Stimulated activated effector memory CD8-positive, alpha-beta T cell treated with anti-CD3 and anti-CD28 coated beads, Interleukin-12 subunit alpha, Interleukin-12 subunit beta, amount 100 ng/mL, for 72 hours (primary cell): ENCODE measurements around the gene CEACAM20.
"Not testable (repeated sequence)": the region's sequence is repeated elsewhere in the genome, so short reads cannot be mapped to it uniquely, and the experiment has no call there.

Source experiments
- ATAC-seq: fragments of 150-1000 bp; cut with Tn5 transposase; 2 replicates; pipeline ENCODE4 v1.10.0; 2021
- DNase-seq, 2 donors: peaks; one replicate each; pipeline ENCODE4 v3.0.0; 2021 to 2022; ENCODE audit warnings: low spot score in 2 of 2
- H3K27ac Mint-ChIP-seq: one replicate; pipeline ENCODE4 v1.8.0; 2022; ENCODE audit warnings: mild to moderate bottlenecking, mixed read lengths
- H3K36me3 Mint-ChIP-seq: one replicate; pipeline ENCODE4 v1.8.0; 2022; ENCODE audit warnings: mild to moderate bottlenecking, mixed read lengths
- H3K4me1 Mint-ChIP-seq: one replicate; pipeline ENCODE4 v1.8.0; 2022; ENCODE audit warnings: mixed read lengths
- H3K4me3 Mint-ChIP-seq: one replicate; pipeline ENCODE4 v1.8.0; 2022; ENCODE audit warnings: mild to moderate bottlenecking, mixed read lengths
- H3K9me3 Mint-ChIP-seq: one replicate; pipeline ENCODE4 v1.8.0; 2022; ENCODE audit warnings: mixed read lengths

CEACAM20 gene

DNA sequence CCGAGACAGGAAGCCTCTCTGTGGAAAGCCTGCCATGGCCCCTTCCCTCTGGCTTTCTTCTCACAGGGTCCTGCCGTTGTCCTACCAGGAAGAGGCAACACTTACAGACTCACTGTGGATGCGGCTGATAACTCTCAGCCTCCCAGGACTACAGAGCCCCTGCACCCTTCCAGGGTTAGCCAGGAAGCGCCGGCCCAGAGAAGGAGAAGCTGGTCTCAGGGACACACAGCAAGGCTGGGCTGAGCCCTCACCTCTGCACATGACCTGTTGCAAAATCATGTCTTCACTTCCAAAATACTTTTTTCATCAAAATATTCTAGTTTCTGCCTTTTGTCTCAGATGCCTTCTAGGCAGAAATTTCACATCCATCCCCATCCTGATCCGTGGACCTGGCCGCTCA lies 1.9 kb downstream of the CEACAM20 start:
- ATAC-seq: no peak
- H3K27ac Mint-ChIP-seq: no peak overlapping the region
- H3K9me3 Mint-ChIP-seq: peaks cover 11% of the 10 kb centered on the region
- no peaks in the 10 kb centered on the region for H3K4me1 Mint-ChIP-seq
- no peaks in the 10 kb centered on the region for H3K36me3 Mint-ChIP-seq
- no peak overlapping the region for H3K4me3 Mint-ChIP-seq
- DNase-seq: no peak

DNA sequence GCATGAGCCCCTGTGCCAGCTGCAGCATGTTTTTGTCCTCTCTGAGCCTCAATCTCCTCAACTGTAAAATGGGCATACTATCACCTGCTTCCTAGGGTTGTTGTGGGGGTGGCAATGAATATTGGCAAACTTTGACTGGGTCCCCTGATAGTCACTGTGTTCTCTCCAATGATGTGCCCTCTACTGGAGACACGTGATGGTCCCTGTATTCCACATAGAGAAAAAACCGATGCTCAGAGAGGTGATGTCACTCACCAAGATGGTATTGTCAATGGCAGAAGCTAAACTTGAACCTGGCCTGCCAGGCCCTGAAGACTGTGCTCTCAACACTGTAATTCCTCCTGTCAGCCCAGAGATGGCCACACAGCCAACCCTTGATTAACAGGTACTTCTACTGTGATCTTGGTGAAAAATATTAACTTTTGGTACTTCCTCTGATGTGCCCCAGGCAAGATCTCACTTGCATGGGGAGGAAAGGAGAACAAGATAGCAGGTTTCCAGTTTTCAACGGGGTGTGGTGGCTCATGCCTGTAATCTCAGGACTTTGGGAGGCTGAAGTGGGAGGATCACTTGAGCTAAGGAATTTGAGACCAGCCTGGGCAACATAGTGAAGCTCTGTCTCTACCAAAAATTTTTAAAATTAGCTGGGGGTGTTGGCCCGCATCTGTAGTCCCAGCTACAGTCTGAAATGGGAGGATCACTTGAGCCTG lies 3.6 kb downstream of the CEACAM20 start:
- Mint-ChIP-seq H3K4me1 (no peaks in the 10 kb centered on the region), H3K4me3 (no peak overlapping the region), H3K36me3 (no peaks in the 10 kb centered on the region), H3K9me3 (peaks cover 11% of the 10 kb centered on the region), H3K27ac (no peak overlapping the region)
- DNase-seq: no peak
- no peak for ATAC-seq

DNA sequence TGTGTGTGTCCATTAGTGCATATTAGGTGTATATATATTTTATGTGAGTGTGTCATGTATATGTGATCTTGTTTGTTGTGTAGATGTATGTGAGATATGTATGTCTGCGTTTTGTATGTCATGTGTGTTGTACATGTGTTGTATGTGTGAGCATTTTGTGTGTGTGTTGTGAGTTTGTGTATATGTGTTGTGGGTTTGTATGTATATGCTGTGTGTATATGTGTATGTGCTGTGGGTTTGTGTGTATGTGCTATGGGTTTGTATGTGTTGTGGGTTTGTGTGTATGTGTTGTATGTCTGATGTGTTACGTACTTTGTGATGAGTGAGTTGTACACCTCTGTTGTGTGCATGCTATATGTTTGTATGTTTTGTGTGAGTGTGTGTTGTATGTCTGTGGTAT lies 8.1 kb downstream of the CEACAM20 start:
- Mint-ChIP-seq H3K4me3 (no peak overlapping the region), H3K36me3 (no peaks in the 10 kb centered on the region), H3K9me3 (peaks cover 2% of the 10 kb centered on the region), H3K4me1 (no peaks in the 10 kb centered on the region), H3K27ac (no peak overlapping the region)
- DNase-seq (no peak), ATAC-seq (no peak)

DNA sequence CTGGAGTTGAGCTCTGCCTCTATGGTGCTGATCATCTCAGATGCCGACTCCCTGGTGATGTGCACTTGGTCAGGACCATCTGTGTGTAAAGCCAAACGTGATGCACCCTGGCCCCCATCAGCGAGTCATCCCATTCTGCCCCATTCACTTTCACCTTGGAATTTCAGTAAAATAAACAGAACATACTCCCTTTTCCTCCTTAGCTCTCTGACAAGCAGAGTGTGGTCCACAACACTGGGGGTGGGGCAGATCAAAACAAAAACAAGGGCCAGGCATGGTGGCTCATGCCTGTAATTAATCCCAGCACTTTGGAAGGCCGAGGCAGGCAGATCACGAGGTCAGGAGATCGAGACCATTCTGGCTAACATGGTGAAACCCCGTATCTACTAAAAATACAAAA lies 12.3 kb downstream of the CEACAM20 start:
- H3K27ac Mint-ChIP-seq: no peak overlapping the region
- no peak overlapping the region for H3K4me3 Mint-ChIP-seq

DNA sequence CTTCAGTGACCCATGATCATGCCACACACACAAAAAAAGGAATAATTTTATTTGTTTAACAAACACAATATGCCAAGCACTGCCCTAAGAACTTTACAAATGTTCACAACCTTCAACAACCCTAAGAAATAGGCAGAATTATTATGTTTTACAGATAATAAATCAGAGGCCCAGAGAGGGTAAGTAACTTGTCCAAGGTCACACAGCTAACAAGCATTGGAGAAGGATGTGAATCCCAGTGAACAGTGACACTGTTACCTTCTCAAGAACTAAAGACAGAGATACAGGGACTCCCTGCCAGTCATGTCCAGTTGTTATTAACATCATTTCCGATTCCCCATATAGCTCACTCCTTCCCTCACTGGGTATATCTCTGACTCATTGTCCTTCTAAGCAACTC lies 13.6 kb downstream of the CEACAM20 start:
- ATAC-seq (no peak), DNase-seq (no peak)
- Mint-ChIP-seq H3K36me3 (no peaks in the 10 kb centered on the region), H3K4me3 (no peak overlapping the region), H3K27ac (no peak overlapping the region), H3K9me3 (peaks cover 5% of the 10 kb centered on the region), H3K4me1 (no peaks in the 10 kb centered on the region)

More for the DNA sequence above, 12.3 kb downstream of the CEACAM20 start:
- Mint-ChIP-seq H3K36me3 (no peaks in the 10 kb centered on the region), H3K9me3 (no peaks in the 10 kb centered on the region), H3K4me1 (no peaks in the 10 kb centered on the region)
- DNase-seq: no peak
- ATAC-seq: no peak

DNA sequence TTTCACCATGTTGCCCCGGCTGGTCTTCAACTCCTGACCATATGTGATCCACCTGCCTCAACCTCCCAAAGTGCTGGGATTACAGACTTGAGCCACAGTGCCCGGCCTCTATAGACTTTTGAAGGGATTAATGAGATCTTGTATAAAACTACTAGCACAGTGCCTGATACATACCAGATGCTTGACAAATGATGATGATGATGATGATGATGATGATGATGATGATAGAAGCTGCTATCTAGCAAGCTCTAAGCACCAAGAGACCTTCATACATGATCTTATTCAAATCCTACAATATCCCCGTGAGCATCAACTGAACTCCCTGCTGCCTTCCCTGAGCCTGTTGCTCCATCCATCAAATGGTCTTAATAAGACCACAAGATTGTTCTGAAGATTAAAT lies 14.4 kb downstream of the CEACAM20 start:
- H3K4me1 Mint-ChIP-seq: no peaks in the 10 kb centered on the region
- DNase-seq (no peak), ATAC-seq (no peak)
- peaks cover 11% of the 10 kb centered on the region for H3K9me3 Mint-ChIP-seq
- no peak overlapping the region for H3K27ac Mint-ChIP-seq
- no peaks in the 10 kb centered on the region for H3K36me3 Mint-ChIP-seq
- H3K4me3 Mint-ChIP-seq: no peak overlapping the region

DNA sequence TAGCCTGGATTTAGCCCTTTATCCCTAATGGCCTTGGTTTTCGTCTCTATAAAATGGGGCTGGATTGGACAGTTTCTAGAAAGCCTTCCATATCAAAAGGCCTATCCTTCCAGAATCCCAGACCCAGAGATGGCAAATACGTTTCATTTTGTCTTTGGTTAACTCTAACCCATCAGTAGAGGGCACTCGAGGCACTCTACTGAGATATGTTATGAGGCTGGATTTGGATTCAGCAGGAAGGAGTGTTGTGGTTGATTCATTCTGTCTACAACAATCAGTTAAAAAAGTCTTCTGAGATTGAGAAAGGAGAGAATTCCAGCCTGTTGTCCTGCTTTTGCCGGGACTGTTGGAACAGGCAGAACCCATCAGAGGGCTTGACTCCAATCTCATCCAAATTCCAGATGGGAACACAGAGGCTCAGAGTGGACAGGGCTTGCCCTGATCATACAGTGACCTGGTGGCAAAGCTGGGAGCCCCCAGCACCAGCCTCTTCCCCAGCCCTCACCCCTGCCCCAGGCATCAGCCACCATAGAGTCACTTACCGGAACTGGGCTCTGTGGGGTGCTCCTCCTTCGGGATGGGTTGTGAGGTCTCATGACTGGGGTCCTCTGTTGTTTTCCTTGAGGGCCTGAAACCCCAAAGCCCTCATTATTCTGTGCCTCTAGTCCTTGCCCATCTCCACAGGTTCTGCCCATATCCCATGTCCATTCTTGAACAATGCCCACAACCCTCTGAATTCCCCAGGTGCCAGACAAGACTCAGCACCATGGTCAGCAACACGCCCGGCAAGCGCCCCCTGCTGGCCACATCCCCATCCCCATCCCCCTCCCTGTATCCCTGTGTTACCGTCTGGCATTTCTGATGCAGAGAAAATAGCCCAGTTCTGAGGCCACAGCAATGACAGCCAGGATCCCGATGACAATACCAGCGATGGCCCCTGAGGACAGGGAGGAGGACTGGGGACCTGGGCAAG lies 16.9 kb downstream of the CEACAM20 start:
- Mint-ChIP-seq H3K9me3 (peaks cover 25% of the 10 kb centered on the region), H3K27ac (no peak overlapping the region), H3K36me3 (no peaks in the 10 kb centered on the region), H3K4me3 (no peak overlapping the region), H3K4me1 (no peaks in the 10 kb centered on the region)
- peak; percentile 24 for ATAC-seq
- DNase-seq: no peak

DNA sequence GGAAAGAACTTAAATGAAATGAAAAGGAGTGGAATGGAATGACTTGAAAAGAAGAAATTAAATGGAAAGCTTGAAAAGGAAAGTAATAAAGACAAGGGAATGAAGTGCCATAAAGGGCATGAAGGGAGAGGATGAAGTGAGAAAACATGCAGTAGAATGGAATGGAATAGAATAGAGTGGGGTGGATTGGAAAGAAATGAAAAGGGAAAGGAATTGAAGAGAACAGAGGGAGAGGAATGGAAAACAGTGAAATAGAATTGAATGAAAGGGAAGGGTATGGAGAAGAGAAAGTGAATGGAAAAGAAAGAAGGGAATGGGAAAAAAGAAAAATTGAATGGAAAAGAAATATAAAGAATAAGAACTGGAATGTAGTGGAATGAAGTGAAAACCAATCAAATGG lies 20.0 kb downstream of the CEACAM20 start:
- H3K9me3 Mint-ChIP-seq: peaks cover 33% of the 10 kb centered on the region
- no peaks in the 10 kb centered on the region for H3K4me1 Mint-ChIP-seq
- ATAC-seq: no peak
- H3K4me3 Mint-ChIP-seq: no peak overlapping the region
- no peak overlapping the region for H3K27ac Mint-ChIP-seq
- no peaks in the 10 kb centered on the region for H3K36me3 Mint-ChIP-seq
- DNase-seq: no peak

DNA sequence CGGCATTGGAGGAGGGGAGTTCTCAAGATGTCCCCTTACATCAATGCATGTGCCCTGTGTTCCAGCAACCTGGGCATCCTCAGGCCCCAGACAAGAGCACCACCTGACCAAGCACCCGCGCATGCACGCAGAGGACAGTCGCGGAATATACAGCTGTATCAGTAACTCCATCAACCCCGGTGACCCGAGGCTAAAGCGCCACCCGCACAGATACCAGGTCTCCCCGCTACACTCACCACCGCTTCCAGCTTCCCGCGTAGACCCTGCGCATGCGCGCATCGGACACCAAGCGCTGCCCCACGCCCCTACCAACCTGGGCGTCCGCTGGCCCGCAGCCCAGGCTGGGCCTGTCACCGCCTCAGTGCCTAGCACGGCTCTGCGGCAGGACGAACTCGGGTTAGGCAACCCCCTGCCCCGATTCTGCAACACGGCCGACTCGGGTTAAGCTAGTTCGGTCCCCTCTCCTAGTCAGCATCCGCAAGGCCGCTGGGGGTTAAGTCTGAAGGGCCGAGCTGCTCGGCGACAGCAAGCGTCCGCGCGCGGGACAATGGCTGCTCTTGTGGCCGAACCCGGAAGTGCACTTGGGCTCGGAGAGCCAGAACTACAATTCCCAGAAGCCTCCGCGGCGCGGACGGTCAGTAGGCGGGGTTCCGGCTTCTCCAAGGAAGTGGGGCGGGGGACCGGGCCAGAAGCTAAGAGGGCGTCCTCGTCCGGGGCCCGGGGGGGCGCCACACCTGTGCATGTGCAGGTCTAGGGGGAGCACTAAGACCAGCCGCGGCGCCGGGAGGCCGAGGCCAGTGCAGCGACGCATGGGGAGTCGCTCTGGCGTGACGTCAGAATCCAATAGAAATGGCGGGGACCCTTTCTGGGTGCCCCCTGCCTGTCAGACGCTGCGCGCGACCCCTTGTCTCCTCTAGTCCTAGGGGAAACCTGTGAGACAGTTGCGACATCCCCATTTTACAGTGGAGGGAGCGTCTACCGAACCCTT lies 29.2 kb downstream of the CEACAM20 start, which contains the start of gene ZNF180:
TSS of gene ZNF180 (minus strand) at position 561 of the 988 bp plus-strand sequence. CDS start 3,188 bp downstream, outside the sequence.
- Mint-ChIP-seq H3K36me3 (peaks cover 51% of the 10 kb centered on the region), H3K4me1 (peaks cover 46% of the 10 kb centered on the region), H3K4me3 (peak within 1 kb of the TSS; percentile 90), H3K9me3 (peaks cover 33% of the 10 kb centered on the region), H3K27ac (peak within 1 kb of the TSS; percentile 94)
- DNase-seq (peak; percentile 93 to 97), ATAC-seq (peak; percentile 92)

DNA sequence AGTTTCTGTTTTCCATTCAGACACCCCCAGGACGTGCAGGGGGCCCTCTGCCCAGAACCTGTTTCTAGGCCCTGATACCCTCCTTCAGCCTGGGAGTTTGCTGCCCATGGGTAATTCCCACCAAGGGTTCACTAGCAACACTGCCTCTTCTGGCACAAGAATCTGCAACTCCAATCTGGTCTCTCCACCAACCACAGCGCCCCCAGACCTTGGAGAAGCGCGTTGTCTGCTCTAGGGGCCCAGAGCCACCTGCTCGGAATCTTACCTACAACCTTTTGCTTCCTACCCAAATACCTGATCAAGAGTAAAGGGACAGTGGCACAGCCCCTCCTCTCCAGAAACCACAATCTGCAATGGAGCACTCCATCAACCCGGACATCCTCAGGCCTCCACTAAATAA lies 29.9 kb downstream of the CEACAM20 start:
- peak overlapping the region; percentile 94 for H3K27ac Mint-ChIP-seq
- DNase-seq: no peak
- peak overlapping the region; percentile 90 for H3K4me3 Mint-ChIP-seq
- ATAC-seq: no peak
- H3K9me3 Mint-ChIP-seq: peaks cover 36% of the 10 kb centered on the region
- H3K4me1 Mint-ChIP-seq: peaks cover 50% of the 10 kb centered on the region
- peaks cover 58% of the 10 kb centered on the region for H3K36me3 Mint-ChIP-seq

DNA sequence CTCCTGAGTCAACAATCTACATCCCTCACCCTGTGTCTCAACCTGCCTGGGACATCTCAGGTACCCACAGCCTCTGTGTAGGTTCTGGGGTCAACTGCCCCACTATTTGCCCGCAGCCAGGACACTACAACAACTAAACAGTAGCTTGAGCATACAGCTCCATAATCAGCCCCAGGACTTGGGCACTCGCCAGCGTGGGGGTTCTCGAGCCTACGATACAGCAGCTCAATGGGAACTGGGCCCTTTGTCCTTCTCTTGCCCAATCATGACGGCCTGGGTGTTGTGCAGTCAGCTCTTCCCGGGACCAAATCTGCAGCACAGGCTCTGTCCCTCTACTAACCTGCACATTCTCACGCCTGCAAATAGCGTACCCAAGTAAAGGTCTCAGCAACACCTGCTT lies 30.5 kb downstream of the CEACAM20 start:
- ATAC-seq: no peak
- Mint-ChIP-seq H3K4me1 (peaks cover 50% of the 10 kb centered on the region), H3K27ac (no peak overlapping the region), H3K9me3 (peaks cover 36% of the 10 kb centered on the region), H3K36me3 (peaks cover 64% of the 10 kb centered on the region), H3K4me3 (peak overlapping the region; percentile 90)
- peak in 1 of 2 donors; percentile 45 for DNase-seq

DNA sequence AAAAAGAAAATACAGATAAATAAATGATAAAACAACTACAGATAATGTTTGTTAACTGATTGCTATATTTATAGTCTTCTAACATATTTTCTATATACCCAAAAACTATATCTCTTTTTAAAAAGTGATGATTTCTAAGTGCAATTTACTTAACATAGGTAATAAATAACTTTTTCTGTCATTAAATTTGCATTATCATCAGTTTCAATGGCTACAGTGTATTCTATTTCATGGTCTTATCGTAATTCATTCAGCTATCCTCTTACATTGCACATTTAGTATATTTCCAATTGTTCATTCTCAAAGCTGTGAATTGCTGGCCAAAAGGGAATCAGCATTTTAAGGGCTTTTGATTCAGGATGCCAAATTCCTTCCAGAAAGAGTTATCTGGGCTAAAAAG lies 32.8 kb downstream of the CEACAM20 start:
- H3K27ac Mint-ChIP-seq: no peak overlapping the region
- peaks cover 50% of the 10 kb centered on the region for H3K4me1 Mint-ChIP-seq
- peaks cover 84% of the 10 kb centered on the region for H3K36me3 Mint-ChIP-seq
- DNase-seq: no peak
- no peak for ATAC-seq
- no peak overlapping the region for H3K4me3 Mint-ChIP-seq
- peaks cover 49% of the 10 kb centered on the region for H3K9me3 Mint-ChIP-seq

DNA sequence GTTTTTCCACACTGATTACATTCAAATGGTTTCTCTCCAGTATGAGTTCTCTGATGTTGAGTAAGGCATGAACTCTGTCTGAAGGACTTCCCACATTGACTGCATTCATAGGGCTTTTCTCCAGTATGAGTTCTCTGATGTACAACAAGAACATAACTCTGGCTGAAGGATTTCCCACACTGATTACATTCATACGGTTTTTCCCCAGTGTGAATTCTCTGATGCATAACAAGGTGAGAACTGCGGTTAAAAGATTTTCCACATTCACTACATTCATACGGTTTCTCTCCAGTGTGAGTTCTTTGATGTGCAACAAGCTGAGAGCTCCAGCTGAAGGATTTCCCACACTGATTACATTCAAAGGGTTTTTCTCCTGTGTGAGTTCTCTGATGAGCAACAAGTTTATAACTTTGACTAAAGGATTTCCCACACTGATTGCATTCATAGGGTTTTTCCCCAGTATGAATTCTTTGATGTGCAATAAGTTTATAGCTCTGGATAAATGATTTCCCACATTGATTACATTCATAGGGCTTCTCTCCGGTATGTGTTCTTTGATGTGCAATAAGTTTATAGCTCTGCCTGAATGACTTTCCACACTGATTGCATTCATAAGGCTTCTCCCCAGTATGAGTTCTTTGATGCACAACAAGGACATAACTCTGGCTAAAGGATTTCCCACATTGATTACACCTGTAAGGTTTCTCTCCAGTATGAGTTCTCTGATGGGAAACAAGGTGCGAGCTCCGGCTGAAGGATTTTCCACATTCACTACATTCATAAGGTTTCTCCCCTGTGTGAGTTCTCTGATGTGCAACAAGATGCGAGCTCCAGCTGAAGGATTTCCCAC lies 52.7 kb downstream of the CEACAM20 start:
- ATAC-seq (no peak), DNase-seq (no peak)
- Mint-ChIP-seq H3K27ac (peak overlapping the region; percentile 64), H3K4me1 (no peaks in the 10 kb centered on the region), H3K4me3 (no peak overlapping the region), H3K36me3 (peaks cover 56% of the 10 kb centered on the region), H3K9me3 (peaks cover 38% of the 10 kb centered on the region)

DNA sequence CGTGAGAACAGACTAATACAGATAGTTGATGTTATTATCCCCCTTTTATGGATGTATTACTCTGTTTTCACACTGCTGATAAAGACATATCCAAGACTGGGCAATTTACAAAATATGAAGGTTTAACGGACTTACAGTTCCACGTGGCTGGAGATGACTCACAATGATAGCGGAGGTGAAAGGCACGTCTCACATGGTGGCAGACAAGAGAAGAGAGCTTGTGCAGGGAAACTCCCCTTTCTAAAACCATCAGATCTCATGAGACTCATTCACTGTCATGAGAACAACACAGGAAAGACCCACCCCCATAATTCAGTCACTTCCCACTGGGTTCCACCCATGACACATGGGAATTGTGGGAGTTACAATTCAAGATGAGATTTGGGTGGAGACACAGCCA lies 60.7 kb downstream of the CEACAM20 start:
- H3K36me3 Mint-ChIP-seq, H3K27ac Mint-ChIP-seq, H3K4me1 Mint-ChIP-seq, H3K4me3 Mint-ChIP-seq, DNase-seq, ATAC-seq: not testable (repeated sequence)
- H3K9me3 Mint-ChIP-seq: peaks cover 57% of the 10 kb centered on the region
